ENCODE measurements around the gene PRRC1.

PRRC1 gene

GRCh38 chr5:127580731-127581130, 63.3 kb downstream of the PRRC1 start:
- no peak for DNase-seq (ENCODE audit: low read depth)

DNA sequence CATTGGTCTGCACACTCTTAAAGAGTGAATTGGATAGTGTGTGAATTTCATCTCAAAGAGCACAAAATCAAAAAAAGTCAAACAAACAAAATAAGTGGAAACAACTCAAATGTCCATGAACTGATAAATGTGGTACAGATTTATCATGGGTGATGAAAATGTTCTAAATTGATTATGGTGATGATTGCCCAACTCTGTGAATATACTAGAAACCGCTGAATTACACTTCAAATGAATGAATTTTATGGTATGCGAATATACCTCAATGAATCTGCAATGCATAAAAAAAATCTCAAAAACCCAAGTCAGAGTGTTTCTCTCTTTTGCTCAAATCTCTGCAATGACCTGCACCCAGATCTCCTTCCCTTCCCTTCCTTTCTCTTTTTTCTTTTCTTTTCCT, 64.0 kb downstream of the PRRC1 start:
- no peak for DNase-seq (ENCODE audit: low read depth)

- no peak for DNase-seq (ENCODE audit: low read depth)
Observed at GRCh38 chr5:127582773-127583370, 65.4 kb downstream of the PRRC1 start.

- no peak for DNase-seq (ENCODE audit: low read depth)
Observed at GRCh38 chr5:127583866-127584265, 66.4 kb downstream of the PRRC1 start.

- no peak for DNase-seq (ENCODE audit: low read depth)
Observed at GRCh38 chr5:127585661-127586060, 68.2 kb downstream of the PRRC1 start.

GRCh38 chr5:127586066-127586770, 68.8 kb downstream of the PRRC1 start:
- DNase-seq (ENCODE audit: low read depth) = no peak

GRCh38 chr5:127586811-127587210, 69.4 kb downstream of the PRRC1 start:
- DNase-seq (ENCODE audit: low read depth) = no peak

DNA sequence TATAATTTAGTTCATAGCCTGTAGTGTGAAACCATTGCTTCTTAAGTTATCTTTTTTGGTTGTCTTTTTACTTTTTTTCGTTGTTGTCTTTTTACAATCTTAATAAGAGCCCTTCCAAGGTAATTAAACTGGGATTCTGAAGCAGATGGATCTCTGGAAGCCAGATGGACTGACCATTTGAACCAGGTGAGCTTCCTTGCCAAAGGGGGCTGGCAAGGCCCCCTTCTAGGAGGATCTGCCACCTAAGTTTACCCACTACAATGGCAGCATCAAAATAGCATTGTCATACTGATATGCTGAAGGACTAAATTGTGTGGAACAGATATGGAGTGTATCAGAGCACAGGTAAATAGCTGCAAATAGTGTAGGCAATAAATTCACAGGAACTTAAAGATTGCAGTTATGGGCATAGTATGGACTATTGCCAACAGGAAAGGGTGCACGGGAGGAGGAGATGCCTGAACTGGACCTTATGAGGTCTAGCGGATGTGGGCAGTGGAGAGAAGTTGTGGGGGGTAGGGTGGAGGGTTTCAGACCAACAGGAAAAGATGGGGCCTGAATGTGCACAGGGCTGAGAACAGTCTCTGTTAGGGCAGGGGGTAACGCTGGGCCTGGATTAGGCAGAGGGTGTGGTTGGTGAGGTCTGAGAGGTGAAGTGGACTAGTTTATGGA, 69.9 kb downstream of the PRRC1 start:
- no peak for DNase-seq (ENCODE audit: low read depth)

DNA sequence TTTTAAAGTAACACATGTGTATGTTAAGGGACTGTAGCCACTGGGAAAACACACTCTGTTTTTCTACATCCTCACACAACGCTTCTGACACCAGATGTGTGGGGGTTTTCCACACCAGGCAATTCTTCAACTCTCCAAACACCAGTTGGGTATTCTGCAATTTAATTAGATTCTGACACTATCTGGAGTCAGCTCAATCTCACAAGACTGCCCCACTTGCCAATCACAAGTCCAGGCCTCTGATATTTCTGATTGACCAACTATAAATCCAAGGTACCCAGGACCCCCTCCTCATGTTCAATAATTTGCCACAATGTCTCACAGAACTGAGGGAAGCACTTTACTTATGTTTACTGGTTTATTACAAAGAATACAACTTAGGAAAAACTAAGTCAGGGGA, 70.9 kb downstream of the PRRC1 start:
- DNase-seq (ENCODE audit: low read depth) = no peak

DNA sequence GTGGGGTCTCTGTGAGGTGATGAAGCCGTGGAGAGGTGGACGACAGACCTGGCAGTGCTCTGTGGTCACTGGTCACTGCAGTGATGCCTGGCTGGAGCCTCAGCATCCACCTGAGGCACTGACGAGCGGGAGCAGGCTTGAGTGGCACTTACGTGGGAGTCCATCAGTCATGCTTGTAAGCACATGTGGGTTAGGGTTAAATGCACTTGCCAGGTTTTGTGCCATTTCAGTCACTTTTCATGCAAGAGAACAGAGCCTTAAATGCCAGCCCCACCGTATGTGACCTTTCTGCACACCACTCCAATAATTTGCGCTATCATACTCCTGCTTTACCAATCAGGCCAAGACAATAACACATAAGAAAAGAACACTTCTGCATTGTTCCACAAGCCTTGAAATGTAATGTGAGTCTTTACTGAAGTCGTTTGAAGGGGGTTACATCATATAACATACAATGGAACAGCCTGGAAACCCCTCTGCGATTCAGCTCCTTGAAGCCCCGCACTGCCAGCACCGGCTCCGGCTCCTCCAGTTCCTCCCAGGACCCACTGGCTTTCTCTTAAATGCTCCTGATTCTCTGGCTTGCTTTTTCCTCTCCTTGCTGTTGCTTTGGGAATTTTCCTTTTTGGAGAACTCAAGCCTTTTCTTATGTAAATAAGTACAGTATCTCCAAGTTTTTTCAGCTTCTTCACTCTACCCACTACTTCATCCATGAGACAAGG, 72.0 kb downstream of the PRRC1 start:
- DNase-seq (ENCODE audit: low read depth) = no peak

- DNase-seq (ENCODE audit: low read depth) = no peak
Observed at GRCh38 chr5:127590156-127590722, 72.8 kb downstream of the PRRC1 start.

GRCh38 chr5:127595484-127596368, 78.3 kb downstream of the PRRC1 start:
- DNase-seq (ENCODE audit: low read depth) = no peak

DNA sequence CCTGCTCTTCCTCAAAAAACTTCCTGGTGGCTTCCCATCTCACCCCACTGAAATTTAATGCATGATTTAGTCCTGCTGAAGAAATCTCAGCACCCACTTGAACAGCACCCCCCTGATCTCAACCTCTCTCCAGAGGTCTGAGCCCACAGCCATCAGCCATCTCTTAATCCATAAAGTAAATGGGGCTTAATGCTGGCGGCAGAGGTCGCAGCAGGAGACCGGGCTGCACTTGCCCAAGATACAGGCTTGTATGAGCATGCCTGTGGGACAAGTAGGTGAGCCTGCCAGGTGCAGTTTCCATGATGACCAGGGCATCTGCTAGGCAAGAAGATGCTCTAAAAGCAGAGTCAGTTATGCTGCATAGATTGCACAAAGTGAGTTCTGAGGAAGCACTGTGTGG, 79.1 kb downstream of the PRRC1 start:
- DNase-seq (ENCODE audit: low read depth) = no peak

- no peak for DNase-seq (ENCODE audit: low read depth)
Observed at GRCh38 chr5:127599320-127599719, 81.9 kb downstream of the PRRC1 start.

GRCh38 chr5:127599847-127600246, 82.4 kb downstream of the PRRC1 start:
- DNase-seq (ENCODE audit: low read depth) = no peak

DNA sequence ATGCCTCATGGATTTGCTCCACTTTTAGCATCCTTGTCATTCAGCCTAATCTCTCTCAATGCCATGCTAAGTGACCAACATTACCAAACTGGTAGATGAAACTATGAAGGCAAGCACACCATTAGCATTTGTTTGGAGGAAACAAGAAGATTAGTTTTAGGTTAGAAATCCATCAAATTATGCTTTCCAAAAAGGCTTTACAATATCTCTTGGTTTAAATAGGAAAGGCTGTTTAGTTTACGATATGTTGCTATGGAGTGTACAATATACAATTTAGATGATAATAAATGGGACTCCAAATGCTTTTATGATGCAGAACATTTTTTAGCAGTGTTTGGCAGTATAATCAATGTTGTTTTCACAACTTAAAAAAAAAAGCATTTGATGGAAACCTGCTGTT, 83.7 kb downstream of the PRRC1 start:
- no peak for DNase-seq (ENCODE audit: low read depth)

- DNase-seq (ENCODE audit: low read depth) = no peak
Observed at GRCh38 chr5:127601601-127602000, 84.2 kb downstream of the PRRC1 start.

GRCh38 chr5:127602481-127602880, 85.0 kb downstream of the PRRC1 start:
- no peak for DNase-seq (ENCODE audit: low read depth)

GRCh38 chr5:127602896-127603844, 85.7 kb downstream of the PRRC1 start:
- DNase-seq (ENCODE audit: low read depth) = no peak
